H1 (cell line): ENCODE measurements around the gene KCNJ5. TPM values are rescaled to one million over a fixed set of nuclear protein-coding genes. Genes with fewer than 3 reads are reported as not detected.

Source experiments
- ASH2L ChIP-seq: fragments of 200-600, 300-600 bp; sonication (generic); IDR thresholded peaks from one replicate; pipeline ENCODE4 v1.7.1; 2017; ENCODE audit warnings: low read length
- CTBP2 ChIP-seq: IDR thresholded peaks from 2 replicates; pipeline ENCODE4 v1.7.0; 2011; ENCODE audit warnings: borderline replicate concordance, mild to moderate bottlenecking, moderate library complexity, mixed read lengths, low read length; ENCODE audit not compliant: insufficient read depth, insufficient read length
- CTCF ChIP-seq, 3 experiments: IDR thresholded peaks; 1 replicate in 2 of 3; 2 replicates in 1 of 3; pipeline versions ENCODE4 v1.5.1 to v1.6.1; 2011; ENCODE audit warnings: low read length in 3 of 3, mild to moderate bottlenecking in 3 of 3, inconsistent platforms in 2 of 3, low read depth in 1 of 3, moderate library complexity in 1 of 3; ENCODE audit not compliant: insufficient read depth in 1 of 3; ENCODE audit errors: control extremely low read depth in 1 of 3
- E2F6 ChIP-seq: IDR thresholded peaks from 2 replicates; pipeline ENCODE4 v1.6.1; 2012; ENCODE audit warnings: inconsistent platforms
- HDAC6 ChIP-seq: IDR thresholded peaks from one replicate; pipeline ENCODE4 v1.7.1; 2012; ENCODE audit warnings: low read depth, mild to moderate bottlenecking, inconsistent platforms, low read length, moderate library complexity
- MAFK ChIP-seq: IDR thresholded peaks from 2 replicates; pipeline ENCODE4 v1.6.1; 2012; ENCODE audit warnings: low read depth, mild to moderate bottlenecking, improper control_type of control experiment, low read length
- MAX ChIP-seq: IDR thresholded peaks from 2 replicates; pipeline ENCODE4 v1.6.1; 2012; ENCODE audit warnings: inconsistent platforms
- SIN3A ChIP-seq, 2 experiments: IDR thresholded peaks in 1 of 2; conservative IDR thresholded peaks in 1 of 2; 2 replicates each; pipeline ENCODE4 v1.6.1; 2011 to 2012; ENCODE audit warnings: low read length in 2 of 2, improper control_type of control experiment in 1 of 2, low read depth in 1 of 2, mild to moderate bottlenecking in 1 of 2
- SP2 ChIP-seq: IDR thresholded peaks from 2 replicates; pipeline ENCODE4 v1.6.1; 2012; ENCODE audit warnings: mild to moderate bottlenecking, low read length, inconsistent platforms
- SUZ12 ChIP-seq: fragments of 200-600 bp; sonication (generic); IDR thresholded peaks from 2 replicates; pipeline ENCODE4 v1.6.1; 2012; ENCODE audit warnings: mild to moderate bottlenecking, inconsistent platforms, low read length, moderate library complexity, mixed read lengths
- TCF12 ChIP-seq: IDR thresholded peaks from 2 replicates; pipeline ENCODE4 v1.6.1; 2011; ENCODE audit warnings: low read depth, mild to moderate bottlenecking, low read length
- polyA plus RNA-seq, 7 experiments: library from polyadenylated mRNA; depleted of rRNA in 3 of 7; stranded (reverse) in 5 of 7; unstranded in 2 of 7; fragments of >200 nt in 5 of 7; fragments of 200-250 nt in 2 of 7; gene quantifications; 1 replicate in 5 of 7; 2 replicates in 1 of 7; 4 replicates in 1 of 7; pipeline versions ENCODE4 v1.2.1 to v1.2.3, GENCODE V29; 2011 to 2013; ENCODE audit warnings: missing spikeins in 2 of 7, mixed read lengths in 2 of 7
- total RNA-seq: library from RNA; stranded (reverse); fragmentation: NEBNext Ultra II Directional; extraction: Animal tissue kit (Norgen Biotek cat#: 25700); gene quantifications from 2 replicates; pipeline ENCODE4 v1.2.1, GENCODE V29; 2021

Gene KCNJ5
- total and polyA plus RNA-seq, 2 of the 8 experiments (the other 6 are each of a cell fraction or from before 2014, with no cell fraction given): 0.05 TPM; not detected in 1

GRCh38 chr11:128903248-128904061, 12.3 kb downstream of the KCNJ5 start (continued):
- TF ChIP-seq TCF12 (0 out of 2 replicates have a peak, but pooled peaks have one; percentile 60), SP2 (no peak), MAFK (no peak), SIN3A (conservative IDR thresholded peaks at IDR 0.05 in 1 of 2, IDR thresholded peaks at IDR 0.05 in 1 of 2; ENCODE audit: low read depth in 1 of 2, low read length in 2 of 2) (peak in 1 of 2 experiments; percentile 57; a peak in 1 of 4 replicates), HDAC6 (no peak), CTBP2 (peak; percentile 94), ASH2L (peak; percentile 17), MAX (peak; percentile 82), SUZ12 (peak; percentile 57; the same call in 1 of the 2 replicates), E2F6 (peak; percentile 51), CTCF (IDR thresholded peaks at IDR 0.05; ENCODE audit: control extremely low read depth in 1 of 3, insufficient read depth in 1 of 3, low read depth in 1 of 3, low read length in 3 of 3) (no peak)
